T-cell (primary cell): ENCODE data around the gene STYXL2. TPM values are rescaled to one million over a fixed set of nuclear protein-coding genes. Genes with fewer than 3 reads are reported as not detected.
A peak's percentile ranks its signal among the peaks of the same experiment; 100 is the strongest.

Experiments
- ATAC-seq, 4 experiments: fragments of 200-7000 bp in 3 of 4; fragments of 150-1000 bp in 1 of 4; cut with Tn5 transposase; replicated peaks in 1 of 4; 1 replicate in 3 of 4; 2 replicates in 1 of 4; pipeline ENCODE4 v1.10.0; 2021; ENCODE audit warnings: moderate library complexity in 3 of 4, mild to moderate bottlenecking in 2 of 4, moderate number of reproducible peaks in 1 of 4
- CTCF ChIA-PET, 2 donors: fragments of 300-600 bp; sonication (Branson Sonifier 250); formaldehyde crosslinking; loops; one replicate each; lab custom pipeline; 2022; ENCODE audit warnings: antibody characterized with exemption in 2 of 2; lab: Charles Lee
- POLR2A ChIA-PET, 2 donors: fragments of 300-600 bp; sonication (Branson Sonifier 250); formaldehyde crosslinking; loops; one replicate each; lab custom pipeline; 2022; ENCODE audit warnings: antibody characterized with exemption in 2 of 2; lab: Charles Lee
- DNase-seq, 35 experiments: peaks; one replicate each; pipeline versions ENCODE4 v3.0.0 to v3.0.0-alpha.2; 2013 to 2023
- H3K27ac ChIP-seq: one replicate; pipeline ENCODE4 v1.5.1; 2013; ENCODE audit warnings: low read length
- H3K27me3 ChIP-seq, 2 experiments: replicated peaks in 1 of 2; 1 replicate in 1 of 2; 2 replicates in 1 of 2; pipeline versions ENCODE4 v1.6.1 to v1.7.0; 2013; ENCODE audit warnings: low read length in 1 of 2, mixed read lengths in 1 of 2; ENCODE audit not compliant: control insufficient read depth in 2 of 2, insufficient read depth in 2 of 2; ENCODE audit errors: extremely low read depth in 1 of 2
- H3K36me3 ChIP-seq, 2 donors: 1 replicate in 1 of 2; 2 replicates in 1 of 2; pipeline versions ENCODE4 v1.6.1 to v1.7.0; 2013; ENCODE audit warnings: low read length in 1 of 2; ENCODE audit not compliant: control insufficient read depth in 2 of 2, insufficient read depth in 1 of 2; ENCODE audit errors: extremely low read depth in 1 of 2
- H3K4me1 ChIP-seq, 2 experiments: 1 replicate in 1 of 2; 2 replicates in 1 of 2; pipeline versions ENCODE4 v1.6.1 to v1.7.0; 2013; ENCODE audit warnings: low read length in 2 of 2, mixed read lengths in 1 of 2; ENCODE audit not compliant: insufficient read depth in 2 of 2, control insufficient read depth in 1 of 2; ENCODE audit errors: extremely low read depth in 1 of 2
- H3K4me3 ChIP-seq, 2 donors: 1 replicate in 1 of 2; 2 replicates in 1 of 2; pipeline versions ENCODE4 v1.5.1 to v1.7.0; 2013; ENCODE audit warnings: mild to moderate bottlenecking in 2 of 2, low read length in 1 of 2, moderate library complexity in 1 of 2; ENCODE audit not compliant: control insufficient read depth in 1 of 2; ENCODE audit errors: extremely low read depth in 1 of 2
- H3K9me3 ChIP-seq: 2 replicates; pipeline ENCODE4 v1.7.0; 2013
- H3K27ac Mint-ChIP-seq, 2 donors: one replicate each; pipeline ENCODE4 v1.8.0; 2020 to 2021; ENCODE audit warnings: mild to moderate bottlenecking in 2 of 2, mixed read lengths in 2 of 2
- H3K27me3 Mint-ChIP-seq, 2 donors: one replicate each; pipeline ENCODE4 v1.8.0; 2021 to 2022; ENCODE audit warnings: mixed read lengths in 2 of 2
- H3K36me3 Mint-ChIP-seq: one replicate; pipeline ENCODE4 v1.8.0; 2021; ENCODE audit warnings: mixed read lengths
- H3K4me1 Mint-ChIP-seq, 3 donors: one replicate each; pipeline ENCODE4 v1.8.0; 2020 to 2022; ENCODE audit warnings: mixed read lengths in 3 of 3, mild to moderate bottlenecking in 1 of 3
- H3K4me3 Mint-ChIP-seq, 3 donors: one replicate each; pipeline ENCODE4 v1.8.0; 2020 to 2022; ENCODE audit warnings: mild to moderate bottlenecking in 3 of 3, mixed read lengths in 3 of 3, moderate library complexity in 3 of 3
- H3K9me3 Mint-ChIP-seq, 3 donors: one replicate each; pipeline ENCODE4 v1.8.0; 2020 to 2022; ENCODE audit warnings: mixed read lengths in 3 of 3
- WGBS: methylation state at CpG from one replicate; pipeline ENCODE4 v1.1.5; 2013; ENCODE audit warnings: missing lambda C conversion rate; ENCODE audit not compliant: insufficient coverage; 5-methylcytosine and 5-hydroxymethylcytosine counted together
- total RNA-seq, 35 experiments: library from RNA in 6 of 35; stranded (reverse) in 6 of 35; fragments of 120-200 nt in 1 of 35; gene quantifications; one replicate each; pipeline versions ENCODE4 v1.2.1 to v1.2.4 and lab custom pipeline; 2013 to 2026

The STYXL2 gene
- total RNA-seq, 5 donors from 2014 or later (not counting 1 experiment from before 2014, with no cell fraction given), result not detected

DNA sequence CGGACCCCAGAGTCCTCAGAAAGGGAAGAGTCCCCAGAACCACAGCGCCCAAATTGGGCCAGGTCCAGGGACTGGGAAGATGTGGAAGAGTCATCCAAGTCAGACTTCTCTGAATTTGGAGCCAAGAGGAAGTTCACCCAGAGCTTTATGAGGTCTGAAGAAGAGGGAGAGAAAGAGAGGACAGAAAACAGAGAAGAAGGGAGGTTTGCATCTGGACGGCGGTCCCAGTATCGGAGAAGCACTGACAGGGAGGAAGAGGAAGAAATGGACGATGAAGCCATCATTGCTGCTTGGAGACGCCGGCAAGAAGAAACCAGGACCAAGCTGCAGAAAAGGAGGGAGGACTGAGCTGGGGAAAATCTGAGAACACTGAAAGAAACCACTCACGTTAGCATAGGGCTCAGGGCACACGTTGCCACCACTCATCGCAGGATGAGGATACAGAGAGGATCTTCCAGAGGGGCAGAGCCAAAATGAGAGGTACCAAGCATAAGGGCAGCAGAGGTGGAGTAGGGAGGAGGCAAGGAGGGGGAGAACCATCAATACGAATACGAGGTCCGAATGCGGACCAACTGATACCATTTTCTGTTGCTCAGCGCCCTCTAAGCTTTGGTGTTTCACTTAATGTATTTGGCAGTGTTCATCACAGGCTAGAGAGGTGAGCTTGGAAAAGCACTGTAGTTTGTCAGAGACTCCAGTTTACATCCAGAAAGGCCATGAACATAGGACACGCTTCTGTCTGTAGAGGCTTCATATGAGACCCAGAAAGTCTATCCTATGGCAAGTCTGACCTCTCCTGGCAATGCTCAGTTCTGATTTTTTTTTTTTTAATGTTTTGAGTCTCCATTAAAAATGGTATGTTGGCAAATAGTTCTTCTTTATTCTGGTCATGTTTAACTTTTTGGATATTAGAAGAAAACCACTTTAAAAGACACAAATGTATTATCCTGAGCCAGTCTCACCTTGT, 34.7 kb downstream of the STYXL2 start:
- no peaks in the 10 kb centered on the region for H3K9me3 ChIP-seq
- ATAC-seq (peak in 1 of 4 experiments; percentile 40), DNase-seq (peak in 1 of 35 experiments; percentile 33)
- Mint-ChIP-seq H3K27me3 (peaks cover 13 to 42% of the 10 kb centered on the region in 2 donors), H3K36me3 (no peaks in the 10 kb centered on the region), H3K27ac (no peak overlapping the region), H3K4me3 (no peak overlapping the region), H3K4me1 (no peaks in the 10 kb centered on the region), H3K9me3 (no peaks in the 10 kb centered on the region)
- CTCF ChIA-PET, result interaction anchor here (0.7 to 1.0 kb wide), 3 partner anchors 62 to 89 kb away, joined by 3 read pairs; no protein-coding TSS in a partner anchor
- WGBS, result 86% methylated on average over 16 of the region's 17 CpGs
- H3K4me1 ChIP-seq, result no peaks in the 10 kb centered on the region
- H3K36me3 ChIP-seq, result no peaks in the 10 kb centered on the region
- H3K4me3 ChIP-seq, result no peak overlapping the region
- POLR2A ChIA-PET, result no interaction called here
- peaks cover 0 to 21% of the 10 kb centered on the region in 2 experiments for H3K27me3 ChIP-seq
- no peak overlapping the region for H3K27ac ChIP-seq

DNA sequence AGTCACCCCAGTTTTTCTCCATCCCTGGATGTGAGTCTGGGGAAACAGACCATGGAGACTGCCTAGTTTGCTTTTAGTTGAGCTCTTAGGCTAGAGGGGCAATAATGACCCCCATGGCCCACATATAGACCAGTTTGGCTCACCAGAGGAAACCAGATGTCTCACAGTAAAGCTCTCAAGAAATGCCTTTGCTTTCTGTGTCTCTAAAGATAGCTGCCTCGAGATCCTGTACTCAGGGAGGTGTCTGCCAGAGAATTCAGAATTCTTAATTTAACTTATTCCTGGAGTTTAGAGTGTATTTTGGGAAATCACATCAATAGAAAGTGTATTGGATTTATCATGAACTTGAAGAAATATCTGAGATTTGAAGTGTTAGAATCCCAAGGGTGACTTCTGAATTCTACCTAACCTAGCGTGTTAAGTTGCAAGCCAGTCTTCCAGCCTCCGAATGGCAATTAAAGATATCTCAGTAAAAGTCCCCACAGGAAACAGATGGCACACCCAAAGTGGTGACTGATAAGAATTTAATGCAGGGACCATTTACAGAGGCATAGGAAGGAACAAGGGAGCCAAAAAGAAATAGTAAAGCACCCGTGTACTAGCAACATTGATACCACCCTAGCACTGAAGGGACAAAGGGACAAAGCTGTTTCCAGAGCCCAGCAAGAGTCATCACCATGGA, 37.1 kb downstream of the STYXL2 start:
- H3K4me3 Mint-ChIP-seq, result no peak overlapping the region
- DNase-seq (no peak), ATAC-seq (no peak)
- no peaks in the 10 kb centered on the region for H3K36me3 ChIP-seq
- no peaks in the 10 kb centered on the region for H3K4me1 ChIP-seq
- H3K4me3 ChIP-seq, result no peak overlapping the region
- peaks cover 0 to 18% of the 10 kb centered on the region in 2 experiments for H3K27me3 ChIP-seq
- POLR2A ChIA-PET, result no interaction called here
- H3K27me3 Mint-ChIP-seq, result peaks cover 17 to 38% of the 10 kb centered on the region in 2 donors
- no CpG with 5 or more reads among the region's 4 CpGs for WGBS
- no peak overlapping the region for H3K27ac ChIP-seq
- H3K9me3 Mint-ChIP-seq, result no peaks in the 10 kb centered on the region
- no peaks in the 10 kb centered on the region for H3K36me3 Mint-ChIP-seq
- no peaks in the 10 kb centered on the region for H3K4me1 Mint-ChIP-seq
- CTCF ChIA-PET, result interaction anchor here (0.6 to 0.7 kb wide), 2 partner anchors 143 to 290 kb away, joined by 3 to 6 read pairs; no protein-coding TSS in a partner anchor
- no peak overlapping the region for H3K27ac Mint-ChIP-seq
- no peaks in the 10 kb centered on the region for H3K9me3 ChIP-seq

GRCh38 chr1:167132301-167133010, 38.6 kb downstream of the STYXL2 start:
- Histone ChIP-seq H3K36me3 (no peaks in the 10 kb centered on the region), H3K9me3 (no peaks in the 10 kb centered on the region), H3K4me1 (no peaks in the 10 kb centered on the region), H3K27ac (no peak overlapping the region), H3K27me3 (peaks cover 0 to 5% of the 10 kb centered on the region in 2 experiments), H3K4me3 (no peak overlapping the region)
- Mint-ChIP-seq H3K27ac (no peak overlapping the region), H3K4me1 (no peaks in the 10 kb centered on the region), H3K36me3 (no peaks in the 10 kb centered on the region), H3K9me3 (no peaks in the 10 kb centered on the region), H3K27me3 (peaks cover 20 to 35% of the 10 kb centered on the region in 2 donors), H3K4me3 (no peak overlapping the region)
- WGBS, result 57% methylated on average over 2 of the region's 8 CpGs
- ChIA-PET POLR2A (no interaction called here), CTCF (interaction anchor here in 1 of 2 donors (0.6 kb wide), 2 partner anchors 70 to 88 kb away, joined by 4 to 5 read pairs; no protein-coding TSS in a partner anchor)
- DNase-seq (no peak), ATAC-seq (no peak)

- H3K4me1 Mint-ChIP-seq, result no peaks in the 10 kb centered on the region
- WGBS, result 86% methylated on average over 2 of the region's 4 CpGs
- H3K36me3 Mint-ChIP-seq, result no peaks in the 10 kb centered on the region
- H3K36me3 ChIP-seq, result no peaks in the 10 kb centered on the region
- POLR2A ChIA-PET, result no interaction called here
- no peak overlapping the region for H3K4me3 Mint-ChIP-seq
- no peak overlapping the region for H3K27ac ChIP-seq
- H3K27me3 Mint-ChIP-seq, result peaks cover 17 to 19% of the 10 kb centered on the region in 2 donors
- H3K9me3 ChIP-seq, result no peaks in the 10 kb centered on the region
- H3K27ac Mint-ChIP-seq, result no peak overlapping the region
- H3K9me3 Mint-ChIP-seq, result no peaks in the 10 kb centered on the region
- DNase-seq (no peak), ATAC-seq (no peak)
- H3K27me3 ChIP-seq, result peaks cover 0 to 4% of the 10 kb centered on the region in 2 experiments
- H3K4me1 ChIP-seq, result no peaks in the 10 kb centered on the region
- CTCF ChIA-PET, result interaction anchor here (0.5 kb wide), 2 partner anchors 85 to 770 kb away, joined by 3 read pairs; no protein-coding TSS in a partner anchor
- H3K4me3 ChIP-seq, result no peak overlapping the region
Measured at GRCh38 chr1:167135281-167135840, 41.5 kb downstream of the STYXL2 start.

DNA sequence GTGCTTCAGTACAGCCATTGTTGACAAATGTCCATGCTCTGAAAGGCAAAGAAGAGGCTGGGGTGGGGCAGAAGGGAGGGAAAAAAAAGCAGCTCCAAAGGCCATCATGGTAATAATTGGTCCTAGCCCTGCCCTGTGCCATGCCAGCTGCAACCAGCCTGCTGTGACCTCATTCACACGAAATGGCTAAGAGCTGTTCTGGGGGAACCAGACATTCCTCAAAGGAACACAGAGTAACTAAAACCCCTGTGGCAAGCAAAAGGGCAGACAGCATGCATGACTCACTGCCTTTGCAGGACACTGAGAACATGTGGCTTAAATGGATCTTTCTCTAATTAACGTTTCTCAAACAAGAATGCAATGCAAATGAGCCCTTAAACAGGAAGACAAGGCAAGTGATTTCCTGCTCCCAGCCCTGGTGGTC, 42.3 kb downstream of the STYXL2 start:
- H3K36me3 Mint-ChIP-seq, result no peaks in the 10 kb centered on the region
- no peak overlapping the region for H3K27ac Mint-ChIP-seq
- H3K9me3 Mint-ChIP-seq, result no peaks in the 10 kb centered on the region
- peaks cover 17 to 18% of the 10 kb centered on the region in 2 donors for H3K27me3 Mint-ChIP-seq
- Histone ChIP-seq H3K4me1 (no peaks in the 10 kb centered on the region), H3K36me3 (no peaks in the 10 kb centered on the region), H3K27me3 (peaks cover 0 to 4% of the 10 kb centered on the region in 2 experiments), H3K9me3 (no peaks in the 10 kb centered on the region), H3K4me3 (no peak overlapping the region), H3K27ac (no peak overlapping the region)
- no peak for ATAC-seq
- H3K4me3 Mint-ChIP-seq, result no peak overlapping the region
- DNase-seq, result no peak
- CTCF ChIA-PET, result no interaction called here
- 62% methylated on average over 2 of the region's 2 CpGs for WGBS
- H3K4me1 Mint-ChIP-seq, result no peaks in the 10 kb centered on the region
- POLR2A ChIA-PET, result no interaction called here
